MCF 10A (cell line): ENCODE results near the gene PLXNA1. TPM values are rescaled to one million over a fixed set of nuclear protein-coding genes. Genes with fewer than 3 reads are reported as not detected.

Source experiments
- BruUV-seq: library from RNA; stranded (reverse); fragments of 400-500 nt; replicated peaks from 2 replicates; lab custom pipeline; 2021; lab: Mats Ljungman, UMichigan
- CTCF ChIA-PET: fragments of 300-600 bp; sonication (Branson Sonifier 250); formaldehyde crosslinking; extraction: SDS; loops from one replicate; lab custom pipeline; 2021; ENCODE audit warnings: antibody characterized with exemption, inconsistent platforms; lab: Yijun Ruan, JAX
- POLR2A ChIA-PET: fragments of 300-600, 350-650 bp; sonication (Branson Sonifier 250); formaldehyde crosslinking; extraction: SDS; loops from one replicate; lab custom pipeline; 2020; ENCODE audit warnings: antibody characterized with exemption, inconsistent platforms; lab: Yijun Ruan, JAX
- DNase-seq: peaks from one replicate; pipeline ENCODE4 v3.0.0-alpha.2; 2018; ENCODE audit not compliant: unreplicated experiment
- H3K27ac Mint-ChIP-seq: one replicate; pipeline ENCODE4 v1.8.0; 2022; ENCODE audit warnings: mild to moderate bottlenecking, low read depth, mixed read lengths; ENCODE audit not compliant: unreplicated experiment
- H3K27me3 Mint-ChIP-seq: one replicate; pipeline ENCODE4 v1.8.0; 2022; ENCODE audit warnings: mixed read lengths; ENCODE audit not compliant: insufficient read depth, unreplicated experiment
- H3K36me3 Mint-ChIP-seq: one replicate; pipeline ENCODE4 v1.8.0; 2022; ENCODE audit warnings: mild to moderate bottlenecking, moderate library complexity, mixed read lengths; ENCODE audit not compliant: insufficient read depth, unreplicated experiment
- H3K4me1 Mint-ChIP-seq: one replicate; pipeline ENCODE4 v1.8.0; 2022; ENCODE audit warnings: mixed read lengths; ENCODE audit not compliant: insufficient read depth, unreplicated experiment
- H3K4me3 Mint-ChIP-seq: one replicate; pipeline ENCODE4 v1.8.0; 2022; ENCODE audit warnings: mild to moderate bottlenecking, moderate library complexity, mixed read lengths; ENCODE audit not compliant: unreplicated experiment
- H3K9me3 Mint-ChIP-seq: one replicate; pipeline ENCODE4 v1.8.0; 2022; ENCODE audit warnings: mixed read lengths; ENCODE audit not compliant: unreplicated experiment
- intact Hi-C: fragments of 100-400 bp; cut with micrococcal nuclease; formaldehyde crosslinking; loops from 2 replicates; pipeline ENCODE4 v1.14.1; 2022
- total RNA-seq: library from RNA; stranded (reverse); gene quantifications from 2 replicates; pipeline ENCODE4 v1.2.3, GENCODE V29; 2022
- TF ChIP-seq, protein P1 (sequence below): fragments of 200-600 bp; IDR thresholded peaks from one replicate; pipeline ENCODE4 v1.8.0; 2022; ENCODE audit warnings: antibody characterized with exemption, mild to moderate bottlenecking; ENCODE audit not compliant: unreplicated experiment

PLXNA1 gene
- total RNA-seq, 1 experiment from 2014 or later = 48.4 TPM

DNA sequence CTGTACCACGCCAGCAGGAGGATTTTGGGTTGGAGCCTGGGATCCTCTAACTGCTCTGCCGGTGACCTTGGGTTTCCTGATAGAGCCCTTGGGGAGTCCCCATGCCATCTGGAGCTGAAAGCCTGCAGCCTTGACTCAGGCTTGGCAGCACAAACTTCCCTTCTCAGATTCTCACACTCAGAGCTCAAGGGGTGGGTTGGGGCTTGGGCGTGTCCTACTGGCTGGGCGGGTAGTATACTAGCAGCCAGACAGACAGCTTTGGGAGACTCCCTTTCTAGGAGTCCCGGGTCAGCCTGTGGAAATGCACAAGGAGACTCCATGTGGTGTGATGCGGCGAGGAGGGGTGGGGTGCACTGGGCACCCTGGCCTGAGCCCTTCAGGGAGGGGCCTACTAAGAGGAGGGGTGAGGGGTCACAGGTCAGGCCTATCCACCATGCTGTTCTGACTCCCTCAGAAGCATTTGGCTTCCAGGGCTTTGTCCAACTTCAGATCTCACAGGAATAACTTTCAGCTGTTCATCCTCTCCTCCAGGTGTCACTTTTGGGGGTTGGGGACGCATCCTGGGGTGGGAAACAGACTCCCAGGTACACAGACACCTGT lies 21.6 kb upstream of the PLXNA1 start:
- DNase-seq = peak; percentile 88
- CTCF ChIA-PET = interaction anchor here (0.6 to 5.1 kb wide), 6 partner anchors 8 to 339 kb away, joined by 3 to 48 read pairs (median 4); no protein-coding TSS in a partner anchor
- no peaks in the 10 kb centered on the region for H3K9me3 Mint-ChIP-seq
- no peak overlapping the region for H3K4me3 Mint-ChIP-seq
- H3K27me3 Mint-ChIP-seq = no peaks in the 10 kb centered on the region
- peaks cover 22% of the 10 kb centered on the region for H3K4me1 Mint-ChIP-seq
- POLR2A ChIA-PET = interaction anchor here (0.5 to 1.6 kb wide), 4 partner anchors 9 to 617 kb away, joined by 3 to 5 read pairs (median 4); no protein-coding TSS in a partner anchor
- no TSS peak for BruUV-seq
- H3K36me3 Mint-ChIP-seq = peaks cover 11% of the 10 kb centered on the region
- TF ChIP-seq, protein P1, sequence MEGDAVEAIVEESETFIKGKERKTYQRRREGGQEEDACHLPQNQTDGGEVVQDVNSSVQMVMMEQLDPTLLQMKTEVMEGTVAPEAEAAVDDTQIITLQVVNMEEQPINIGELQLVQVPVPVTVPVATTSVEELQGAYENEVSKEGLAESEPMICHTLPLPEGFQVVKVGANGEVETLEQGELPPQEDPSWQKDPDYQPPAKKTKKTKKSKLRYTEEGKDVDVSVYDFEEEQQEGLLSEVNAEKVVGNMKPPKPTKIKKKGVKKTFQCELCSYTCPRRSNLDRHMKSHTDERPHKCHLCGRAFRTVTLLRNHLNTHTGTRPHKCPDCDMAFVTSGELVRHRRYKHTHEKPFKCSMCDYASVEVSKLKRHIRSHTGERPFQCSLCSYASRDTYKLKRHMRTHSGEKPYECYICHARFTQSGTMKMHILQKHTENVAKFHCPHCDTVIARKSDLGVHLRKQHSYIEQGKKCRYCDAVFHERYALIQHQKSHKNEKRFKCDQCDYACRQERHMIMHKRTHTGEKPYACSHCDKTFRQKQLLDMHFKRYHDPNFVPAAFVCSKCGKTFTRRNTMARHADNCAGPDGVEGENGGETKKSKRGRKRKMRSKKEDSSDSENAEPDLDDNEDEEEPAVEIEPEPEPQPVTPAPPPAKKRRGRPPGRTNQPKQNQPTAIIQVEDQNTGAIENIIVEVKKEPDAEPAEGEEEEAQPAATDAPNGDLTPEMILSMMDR = no peak
- peak overlapping the region; percentile 55 for H3K27ac Mint-ChIP-seq
- intact Hi-C loops = loop anchor here (2.0 kb wide), 1 partner anchor 102 kb away; no protein-coding TSS in a partner anchor

- Mint-ChIP-seq H3K4me3 (no peak overlapping the region), H3K27ac (peak overlapping the region; percentile 55), H3K9me3 (no peaks in the 10 kb centered on the region), H3K27me3 (no peaks in the 10 kb centered on the region), H3K36me3 (peaks cover 11% of the 10 kb centered on the region), H3K4me1 (peaks cover 22% of the 10 kb centered on the region)
- no peak for DNase-seq
- ChIA-PET POLR2A (interaction anchor here (0.6 to 1.6 kb wide), 3 partner anchors 8 to 210 kb away, joined by 3 to 5 read pairs (median 3); no protein-coding TSS in a partner anchor), CTCF (interaction anchor here (0.6 to 5.1 kb wide), 5 partner anchors 8 to 490 kb away, joined by 3 to 48 read pairs (median 4); no protein-coding TSS in a partner anchor)
- intact Hi-C loops = loop anchor here (2.0 kb wide), 1 partner anchor 103 kb away; no protein-coding TSS in a partner anchor
- TF ChIP-seq, protein P1 = no peak
- no TSS peak for BruUV-seq
Observed at GRCh38 chr3:126961791-126962461, 21.0 kb upstream of the PLXNA1 start.

DNA sequence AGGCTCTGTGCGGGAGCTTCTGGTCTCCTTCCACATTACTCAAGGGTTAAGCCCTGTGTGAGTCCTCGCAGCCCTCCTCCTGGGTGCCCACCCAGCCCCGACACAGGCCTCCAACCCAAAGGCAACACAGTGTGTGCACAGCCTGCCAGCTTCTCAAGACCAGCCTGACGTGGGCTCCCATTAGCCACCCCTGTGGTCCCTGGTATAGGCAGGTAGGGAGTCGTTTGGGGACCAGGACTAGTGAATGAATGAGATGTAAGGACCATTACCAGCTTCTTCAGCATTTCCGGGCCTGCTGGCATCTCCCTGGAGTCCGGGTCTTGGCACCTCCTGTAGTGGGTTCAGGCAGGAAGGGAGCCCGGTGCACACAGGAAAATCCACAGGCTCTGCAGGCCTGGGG lies 20.2 kb upstream of the PLXNA1 start:
- H3K4me3 Mint-ChIP-seq = no peak overlapping the region
- POLR2A ChIA-PET = interaction anchor here (0.9 kb wide), 1 partner anchor 211 kb away, joined by 3 read pairs; no protein-coding TSS in a partner anchor
- H3K9me3 Mint-ChIP-seq = no peaks in the 10 kb centered on the region
- CTCF ChIA-PET = interaction anchor here (0.6 to 5.1 kb wide), 5 partner anchors 20 to 489 kb away, joined by 3 to 48 read pairs (median 4); partner anchors contain the start of gene PLXNA1
- no peaks in the 10 kb centered on the region for H3K27me3 Mint-ChIP-seq
- H3K4me1 Mint-ChIP-seq = peaks cover 22% of the 10 kb centered on the region
- no peak for DNase-seq
- no TSS peak for BruUV-seq
- peaks cover 11% of the 10 kb centered on the region for H3K36me3 Mint-ChIP-seq
- H3K27ac Mint-ChIP-seq = no peak overlapping the region
- intact Hi-C loops = no loop called here
- TF ChIP-seq, protein P1 = no peak
